ENCODE measurements around the gene NRF1. TPM values are rescaled to one million over a fixed set of nuclear protein-coding genes. Genes with fewer than 3 reads are reported as not detected.
"Not testable (repeated sequence)": the region's sequence is repeated elsewhere in the genome, so short reads cannot be mapped to it uniquely, and the experiment has no call there.

NRF1 gene
- total RNA-seq, 1 experiment from 2014 or later = 22.5 TPM

GRCh38 chr7:129630341-129630740, 18.8 kb downstream of the NRF1 start:
- Histone ChIP-seq H3K79me2 (ENCODE audit: low read length) (peaks cover 89% of the 10 kb centered on the region), H3K9me3 (ENCODE audit: low read length) (no peaks in the 10 kb centered on the region), H3K9me2 (replicated peaks; ENCODE audit: insufficient read depth, low read length) (no peaks in the 10 kb centered on the region), H3K27ac (ENCODE audit: low read length) (peak overlapping the region; percentile 46; the same call in 1 of the 2 replicates), H3K27me3 (ENCODE audit: low read length) (no peaks in the 10 kb centered on the region), H2AFZ (ENCODE audit: low read length) (no peak overlapping the region), H4K20me1 (ENCODE audit: insufficient read depth, low read depth, low read length) (peaks cover 5% of the 10 kb centered on the region; the same call in 1 of the 2 replicates), H3K4me2 (ENCODE audit: low read depth, low read length, poor library complexity, severe bottlenecking) (peak overlapping the region; percentile 50), H3K36me3 (ENCODE audit: insufficient read depth, low read length) (peaks cover 3% of the 10 kb centered on the region), H3K4me1 (ENCODE audit: low read length) (peaks cover 49% of the 10 kb centered on the region), H3K9ac (ENCODE audit: low read length) (0 out of 2 replicates have a peak overlapping the region, but pooled peaks have one; percentile 36), H3K4me3 (ENCODE audit: low read length) (no peak overlapping the region)
- DNase-seq = no peak

GRCh38 chr7:129634361-129635034, 23.0 kb downstream of the NRF1 start:
- H3K4me3 ChIP-seq (ENCODE audit: low read length) = no peak overlapping the region
- H3K27me3 ChIP-seq (ENCODE audit: low read length) = no peaks in the 10 kb centered on the region
- peaks cover 3% of the 10 kb centered on the region for H3K36me3 ChIP-seq (ENCODE audit: insufficient read depth, low read length)
- no peak overlapping the region for H2AFZ ChIP-seq (ENCODE audit: low read length)
- H3K9me2 ChIP-seq (replicated peaks; ENCODE audit: insufficient read depth, low read length) = no peaks in the 10 kb centered on the region
- H3K27ac ChIP-seq (ENCODE audit: low read length) = 0 out of 2 replicates have a peak overlapping the region, but pooled peaks have one; percentile 23
- H3K9me3 ChIP-seq (ENCODE audit: low read length) = no peaks in the 10 kb centered on the region
- peaks cover 25% of the 10 kb centered on the region for H3K4me1 ChIP-seq (ENCODE audit: low read length)
- H3K79me2 ChIP-seq (ENCODE audit: low read length) = peaks cover 93% of the 10 kb centered on the region
- no peak overlapping the region for H3K9ac ChIP-seq (ENCODE audit: low read length)
- no peaks in the 10 kb centered on the region for H4K20me1 ChIP-seq (ENCODE audit: insufficient read depth, low read depth, low read length)
- DNase-seq = no peak
- H3K4me2 ChIP-seq (ENCODE audit: low read depth, low read length, poor library complexity, severe bottlenecking) = no peak overlapping the region

GRCh38 chr7:129635300-129636029, 23.9 kb downstream of the NRF1 start:
- no peaks in the 10 kb centered on the region for H3K9me3 ChIP-seq (ENCODE audit: low read length)
- H3K27me3 ChIP-seq (ENCODE audit: low read length) = no peaks in the 10 kb centered on the region
- peak overlapping the region; percentile 23; the same call in 1 of the 2 replicates for H3K27ac ChIP-seq (ENCODE audit: low read length)
- H3K36me3 ChIP-seq (ENCODE audit: insufficient read depth, low read length) = peaks cover 3% of the 10 kb centered on the region
- H3K9me2 ChIP-seq (replicated peaks; ENCODE audit: insufficient read depth, low read length) = no peaks in the 10 kb centered on the region
- H4K20me1 ChIP-seq (ENCODE audit: insufficient read depth, low read depth, low read length) = no peaks in the 10 kb centered on the region
- H3K4me3 ChIP-seq (ENCODE audit: low read length) = no peak overlapping the region
- no peak overlapping the region for H2AFZ ChIP-seq (ENCODE audit: low read length)
- peak; percentile 90 for DNase-seq
- H3K79me2 ChIP-seq (ENCODE audit: low read length) = peaks cover 92% of the 10 kb centered on the region
- peaks cover 15% of the 10 kb centered on the region for H3K4me1 ChIP-seq (ENCODE audit: low read length)
- no peak overlapping the region for H3K4me2 ChIP-seq (ENCODE audit: low read depth, low read length, poor library complexity, severe bottlenecking)
- H3K9ac ChIP-seq (ENCODE audit: low read length) = peak overlapping the region; percentile 22; the same call in 1 of the 2 replicates

- H3K9me2 ChIP-seq (replicated peaks; ENCODE audit: insufficient read depth, low read length); H3K27me3 ChIP-seq (ENCODE audit: low read length); H3K36me3 ChIP-seq (ENCODE audit: insufficient read depth, low read length); H3K9me3 ChIP-seq (ENCODE audit: low read length); H3K4me2 ChIP-seq (ENCODE audit: low read depth, low read length, poor library complexity, severe bottlenecking); H3K4me3 ChIP-seq (ENCODE audit: low read length); H2AFZ ChIP-seq (ENCODE audit: low read length); DNase-seq; H3K27ac ChIP-seq (ENCODE audit: low read length); H4K20me1 ChIP-seq (ENCODE audit: insufficient read depth, low read depth, low read length); H3K9ac ChIP-seq (ENCODE audit: low read length): not testable (repeated sequence)
- H3K79me2 ChIP-seq (ENCODE audit: low read length) = peaks cover 91% of the 10 kb centered on the region
- peaks cover 14% of the 10 kb centered on the region for H3K4me1 ChIP-seq (ENCODE audit: low read length)
Observed at GRCh38 chr7:129636030-129636550, 24.6 kb downstream of the NRF1 start.

- Histone ChIP-seq H3K9me3 (ENCODE audit: low read length) (no peaks in the 10 kb centered on the region), H3K9ac (ENCODE audit: low read length) (no peak overlapping the region), H3K27ac (ENCODE audit: low read length) (no peak overlapping the region), H2AFZ (ENCODE audit: low read length) (no peak overlapping the region), H3K36me3 (ENCODE audit: insufficient read depth, low read length) (peaks cover 7% of the 10 kb centered on the region), H3K79me2 (ENCODE audit: low read length) (peaks cover 89% of the 10 kb centered on the region), H3K9me2 (replicated peaks; ENCODE audit: insufficient read depth, low read length) (no peaks in the 10 kb centered on the region), H4K20me1 (ENCODE audit: insufficient read depth, low read depth, low read length) (no peaks in the 10 kb centered on the region), H3K4me1 (ENCODE audit: low read length) (peaks cover 14% of the 10 kb centered on the region), H3K27me3 (ENCODE audit: low read length) (no peaks in the 10 kb centered on the region), H3K4me3 (ENCODE audit: low read length) (no peak overlapping the region), H3K4me2 (ENCODE audit: low read depth, low read length, poor library complexity, severe bottlenecking) (no peak overlapping the region)
- no peak for DNase-seq
Observed at GRCh38 chr7:129636641-129637040, 25.1 kb downstream of the NRF1 start.

GRCh38 chr7:129640400-129640799, 28.9 kb downstream of the NRF1 start:
- Histone ChIP-seq H3K4me2 (ENCODE audit: low read depth, low read length, poor library complexity, severe bottlenecking) (no peak overlapping the region), H4K20me1 (ENCODE audit: insufficient read depth, low read depth, low read length) (no peaks in the 10 kb centered on the region), H3K36me3 (ENCODE audit: insufficient read depth, low read length) (peaks cover 4% of the 10 kb centered on the region; the same call in 1 of the 2 replicates), H3K4me3 (ENCODE audit: low read length) (no peak overlapping the region), H3K79me2 (ENCODE audit: low read length) (peaks cover 86% of the 10 kb centered on the region), H3K9me3 (ENCODE audit: low read length) (no peaks in the 10 kb centered on the region), H3K4me1 (ENCODE audit: low read length) (peaks cover 32% of the 10 kb centered on the region), H3K27me3 (ENCODE audit: low read length) (no peaks in the 10 kb centered on the region), H3K9me2 (replicated peaks; ENCODE audit: insufficient read depth, low read length) (no peaks in the 10 kb centered on the region), H3K9ac (ENCODE audit: low read length) (no peak overlapping the region), H3K27ac (ENCODE audit: low read length) (no peak overlapping the region), H2AFZ (ENCODE audit: low read length) (no peak overlapping the region)
- no peak for DNase-seq

- Histone ChIP-seq H3K27ac (ENCODE audit: low read length) (peak overlapping the region; percentile 29; the same call in 1 of the 2 replicates), H3K9me3 (ENCODE audit: low read length) (no peaks in the 10 kb centered on the region), H3K9me2 (replicated peaks; ENCODE audit: insufficient read depth, low read length) (no peaks in the 10 kb centered on the region), H3K36me3 (ENCODE audit: insufficient read depth, low read length) (peaks cover 4% of the 10 kb centered on the region; the same call in 1 of the 2 replicates), H4K20me1 (ENCODE audit: insufficient read depth, low read depth, low read length) (no peaks in the 10 kb centered on the region), H3K27me3 (ENCODE audit: low read length) (no peaks in the 10 kb centered on the region), H3K79me2 (ENCODE audit: low read length) (peaks cover 79% of the 10 kb centered on the region), H3K9ac (ENCODE audit: low read length) (peak overlapping the region; percentile 25), H3K4me1 (ENCODE audit: low read length) (peaks cover 26% of the 10 kb centered on the region), H3K4me2 (ENCODE audit: low read depth, low read length, poor library complexity, severe bottlenecking) (peak overlapping the region; percentile 40), H3K4me3 (ENCODE audit: low read length) (peak overlapping the region; percentile 25; the same call in 1 of the 2 replicates), H2AFZ (ENCODE audit: low read length) (no peak overlapping the region; the same call in 1 of the 2 replicates)
- no peak for DNase-seq
Observed at GRCh38 chr7:129642871-129643549, 31.5 kb downstream of the NRF1 start.

Data from Karpas-422 (cell line).